DND-41 (cell line): ENCODE results near the gene MPP2.

ENCODE experiments used
- ATAC-seq: fragments of 200-7000 bp; cut with Tn5 transposase; 3 replicates; pipeline ENCODE4 v1.9.1; 2021; ENCODE audit warnings: low read depth; ENCODE audit not compliant: insufficient read depth
- DNase-seq: peaks from one replicate; pipeline ENCODE4 v3.0.0-alpha.2; 2020
- H2AFZ ChIP-seq: 2 replicates; pipeline ENCODE4 v1.6.0; 2012; ENCODE audit warnings: low read depth, low read length
- H3K27ac ChIP-seq: 2 replicates; pipeline ENCODE4 v1.5.1; 2012; ENCODE audit warnings: low read length, inconsistent platforms
- H3K27me3 ChIP-seq: fragments of 200-600 bp; sonication (generic); 2 replicates; pipeline ENCODE4 v1.6.0; 2012; ENCODE audit warnings: low read length, mild to moderate bottlenecking, inconsistent platforms; ENCODE audit not compliant: insufficient read depth, poor library complexity
- H3K36me3 ChIP-seq: 2 replicates; pipeline ENCODE4 v1.5.1; 2012; ENCODE audit warnings: low read length, inconsistent platforms; ENCODE audit not compliant: insufficient read depth
- H3K4me1 ChIP-seq: 2 replicates; pipeline ENCODE4 v1.5.1; 2012; ENCODE audit warnings: mild to moderate bottlenecking, low read length; ENCODE audit not compliant: insufficient read depth
- H3K4me2 ChIP-seq: 2 replicates; pipeline ENCODE4 v1.6.0; 2012; ENCODE audit warnings: mild to moderate bottlenecking, moderate library complexity, low read length, inconsistent platforms; ENCODE audit not compliant: insufficient read depth
- H3K4me3 ChIP-seq, 2 experiments: fragments of 200-600 bp in 1 of 2; shearing (Covaris generic) in 1 of 2; 2 replicates each; pipeline ENCODE4 v1.5.1; 2012 to 2016; ENCODE audit warnings: inconsistent platforms in 2 of 2, low read length in 2 of 2, mild to moderate bottlenecking in 2 of 2, low read depth in 1 of 2, moderate library complexity in 1 of 2
- H3K79me2 ChIP-seq: 2 replicates; pipeline ENCODE4 v1.6.0; 2012; ENCODE audit warnings: low read length, inconsistent platforms; ENCODE audit not compliant: insufficient read depth
- H3K9ac ChIP-seq: 2 replicates; pipeline ENCODE4 v1.6.0; 2012; ENCODE audit warnings: low read depth, mild to moderate bottlenecking, inconsistent platforms, low read length, moderate library complexity
- H3K9me3 ChIP-seq: 2 replicates; pipeline ENCODE4 v1.5.1; 2012; ENCODE audit warnings: low read length, moderate library complexity, mild to moderate bottlenecking, inconsistent platforms; ENCODE audit not compliant: insufficient read depth, severe bottlenecking
- H4K20me1 ChIP-seq: 2 replicates; pipeline ENCODE4 v1.6.0; 2012; ENCODE audit warnings: low read length; ENCODE audit not compliant: insufficient read depth
- CTCF ChIP-seq: IDR thresholded peaks from 2 replicates; pipeline ENCODE4 v1.5.1; 2012; ENCODE audit warnings: borderline replicate concordance, low read length, moderate library complexity, mild to moderate bottlenecking; ENCODE audit not compliant: poor library complexity, severe bottlenecking; ENCODE audit errors: extremely low read depth
- EZH2 ChIP-seq: IDR thresholded peaks from 3 replicates; pipeline ENCODE4 v1.6.1; 2012; ENCODE audit warnings: borderline replicate concordance, low read depth, mild to moderate bottlenecking, moderate library complexity, low read length, inconsistent platforms; ENCODE audit not compliant: severe bottlenecking

Gene MPP2

GRCh38 chr17:43906951-43907424 lies 348 bp downstream of the MPP2 start:
- Histone ChIP-seq H3K27me3 (peaks cover 47% of the 10 kb centered on the region), H4K20me1 (0 out of 2 replicates have a peak, but pooled peaks cover 16% of the 10 kb centered on the region), H3K79me2 (no peaks in the 10 kb centered on the region), H3K9ac (no peak overlapping the region), H3K4me2 (peak overlapping the region; percentile 22; the same call in 1 of the 2 replicates), H2AFZ (no peak overlapping the region), H3K36me3 (no peaks in the 10 kb centered on the region), H3K4me1 (no peaks in the 10 kb centered on the region), H3K9me3 (no peaks in the 10 kb centered on the region), H3K27ac (no peak overlapping the region), H3K4me3 (no peak overlapping the region)
- TF ChIP-seq CTCF (no peak), EZH2 (peak; percentile 77)
- ATAC-seq (no peak), DNase-seq (no peak)

GRCh38 chr17:43905985-43906852 lies 1.1 kb downstream of the MPP2 start:
- TF ChIP-seq CTCF (no peak), EZH2 (no peak)
- H4K20me1 ChIP-seq = 0 out of 2 replicates have a peak, but pooled peaks cover 16% of the 10 kb centered on the region
- no peak overlapping the region for H2AFZ ChIP-seq
- DNase-seq (no peak), ATAC-seq (no peak)
- H3K27me3 ChIP-seq = peaks cover 55% of the 10 kb centered on the region
- no peaks in the 10 kb centered on the region for H3K36me3 ChIP-seq
- H3K4me3 ChIP-seq = no peak overlapping the region
- H3K4me1 ChIP-seq = no peaks in the 10 kb centered on the region
- H3K4me2 ChIP-seq = no peak overlapping the region
- H3K27ac ChIP-seq = no peak overlapping the region
- no peaks in the 10 kb centered on the region for H3K79me2 ChIP-seq
- no peak overlapping the region for H3K9ac ChIP-seq
- H3K9me3 ChIP-seq = no peaks in the 10 kb centered on the region

GRCh38 chr17:43905400-43905984 lies 1.8 kb downstream of the MPP2 start:
- no peak overlapping the region for H2AFZ ChIP-seq
- no peaks in the 10 kb centered on the region for H3K4me1 ChIP-seq
- no peaks in the 10 kb centered on the region for H3K9me3 ChIP-seq
- ATAC-seq (no peak), DNase-seq (no peak)
- peaks cover 59% of the 10 kb centered on the region for H3K27me3 ChIP-seq
- H3K79me2 ChIP-seq = no peaks in the 10 kb centered on the region
- H3K9ac ChIP-seq = no peak overlapping the region
- no peak overlapping the region for H3K27ac ChIP-seq
- no peaks in the 10 kb centered on the region for H3K36me3 ChIP-seq
- no peak overlapping the region for H3K4me3 ChIP-seq
- TF ChIP-seq EZH2 (no peak), CTCF (no peak)
- H3K4me2 ChIP-seq = no peak overlapping the region
- 0 out of 2 replicates have a peak, but pooled peaks cover 21% of the 10 kb centered on the region for H4K20me1 ChIP-seq
